HG03139 (cell line): Measurements from ENCODE around the gene TFPI.

Experiments used
- ATAC-seq: cut with Tn5 transposase; IDR thresholded peaks from one replicate; pipeline ENCODE4 v1.9.1; 2021; ENCODE audit not compliant: unreplicated experiment

TFPI gene

GRCh38 chr2:187469538-187469937 lies 84.7 kb downstream of the TFPI start:
- ATAC-seq, result no peak

DNA sequence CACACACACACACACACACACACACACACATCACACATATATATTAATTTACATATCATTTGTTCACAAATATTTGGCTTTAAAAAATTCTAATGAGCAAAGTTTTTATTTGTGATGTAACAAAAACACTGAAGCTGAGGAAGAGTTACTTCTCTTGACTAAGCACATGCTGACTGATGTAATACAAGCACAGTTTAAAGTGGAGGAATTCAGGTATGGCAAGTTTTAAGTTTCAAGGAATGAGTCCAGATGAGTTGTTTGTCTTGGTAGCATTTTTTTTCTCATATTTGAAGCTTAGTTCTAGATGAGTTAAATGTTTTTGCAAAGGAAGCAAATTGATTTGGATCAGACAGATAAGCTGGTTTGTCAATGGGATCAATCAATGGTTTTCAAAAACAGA lies 86.0 kb downstream of the TFPI start:
- no peak for ATAC-seq

DNA sequence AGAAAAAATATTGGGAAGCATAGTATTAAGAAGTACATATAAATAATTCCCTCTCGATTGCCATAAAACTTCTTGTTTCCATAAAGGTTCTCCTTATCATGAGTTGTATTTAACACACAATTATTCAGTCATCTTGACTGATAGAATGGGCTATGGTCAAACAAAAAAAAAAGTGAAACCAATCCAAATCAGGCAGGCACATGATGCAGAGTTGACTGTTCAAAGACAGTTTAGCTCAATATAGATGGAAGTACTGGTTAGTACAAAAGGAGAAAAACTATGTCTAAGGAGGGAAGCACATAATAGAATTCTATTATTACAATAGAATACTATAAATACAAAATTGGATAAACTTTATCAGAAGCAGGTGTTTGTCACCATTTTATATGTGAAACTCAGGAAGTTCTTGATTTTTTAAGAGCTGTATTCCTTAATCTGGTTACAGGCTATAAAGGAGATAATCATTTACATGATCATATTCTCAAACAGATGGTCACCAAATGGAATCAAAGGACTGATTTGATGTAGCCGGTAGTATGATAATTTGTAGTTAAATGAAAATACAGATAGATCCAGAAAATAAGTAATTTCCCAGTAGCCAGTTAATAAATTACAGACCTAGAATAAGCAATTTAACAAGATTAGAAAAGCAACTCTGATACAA lies 88.0 kb downstream of the TFPI start:
- ATAC-seq, result no peak

DNA sequence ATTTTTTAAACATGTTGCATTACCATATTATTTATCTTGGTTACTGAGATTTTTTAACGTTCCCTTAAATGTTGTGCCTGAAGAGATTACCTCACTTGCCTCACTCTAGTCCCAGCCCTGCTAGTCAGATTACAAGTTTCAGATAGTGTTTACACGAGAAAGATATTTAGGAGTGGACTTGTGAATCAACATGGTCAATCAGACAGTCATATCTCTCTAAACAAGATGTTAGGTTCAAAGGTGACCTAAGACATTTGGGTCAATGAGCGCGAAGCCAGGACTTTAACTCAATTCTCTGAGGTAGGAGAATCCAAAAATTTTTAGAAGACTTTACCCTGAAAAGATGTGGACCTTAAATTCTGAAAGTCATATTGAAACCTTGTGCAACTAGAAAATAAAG lies 91.4 kb downstream of the TFPI start:
- no peak for ATAC-seq

GRCh38 chr2:187461294-187462261 lies 92.7 kb downstream of the TFPI start:
- ATAC-seq, result no peak

- no peak for ATAC-seq
These were observed 95.0 kb downstream of the TFPI start for GRCh38 chr2:187459256-187459655.

- ATAC-seq, result no peak
These were observed 101.1 kb downstream of the TFPI start for GRCh38 chr2:187453078-187453641.

DNA sequence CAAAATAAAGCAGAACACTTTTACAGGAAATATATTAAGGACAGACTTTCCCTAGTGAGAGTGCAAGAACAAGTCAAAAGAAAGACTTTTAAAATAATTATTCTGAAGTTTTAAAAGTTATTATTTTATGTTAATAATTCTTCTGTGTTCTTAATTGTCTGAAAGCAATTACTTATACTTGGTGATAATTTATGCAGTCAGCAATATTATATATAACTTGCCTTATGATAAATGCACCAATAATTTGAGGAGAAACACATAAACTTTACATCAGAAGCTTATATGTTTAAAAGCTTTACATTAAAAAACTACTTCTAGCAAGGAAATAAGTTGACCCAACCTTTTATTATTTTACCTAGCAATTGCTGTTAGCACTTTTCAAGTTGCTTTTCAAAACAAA lies 102.7 kb downstream of the TFPI start:
- ATAC-seq, result no peak

DNA sequence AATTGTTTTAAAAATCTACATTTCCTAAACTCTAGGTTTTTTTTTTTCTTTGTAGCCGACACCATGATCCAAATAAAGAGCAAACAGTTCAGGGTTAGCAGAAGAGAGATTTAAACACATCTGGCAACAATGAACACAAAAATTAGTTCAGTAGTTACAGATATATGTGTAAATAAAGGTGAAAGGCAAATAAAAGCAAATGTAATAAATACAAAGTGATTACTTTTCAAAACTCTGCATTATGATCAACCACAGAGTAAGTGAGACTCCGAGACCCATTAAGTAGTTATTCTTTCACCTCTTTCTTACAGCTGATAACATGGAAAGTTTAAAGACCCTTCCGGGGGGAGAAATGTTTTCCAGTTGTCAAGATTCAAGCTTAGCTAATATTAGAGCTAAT lies 106.9 kb downstream of the TFPI start:
- no peak for ATAC-seq

GRCh38 chr2:187446711-187447110 lies 107.5 kb downstream of the TFPI start:
- no peak for ATAC-seq

DNA sequence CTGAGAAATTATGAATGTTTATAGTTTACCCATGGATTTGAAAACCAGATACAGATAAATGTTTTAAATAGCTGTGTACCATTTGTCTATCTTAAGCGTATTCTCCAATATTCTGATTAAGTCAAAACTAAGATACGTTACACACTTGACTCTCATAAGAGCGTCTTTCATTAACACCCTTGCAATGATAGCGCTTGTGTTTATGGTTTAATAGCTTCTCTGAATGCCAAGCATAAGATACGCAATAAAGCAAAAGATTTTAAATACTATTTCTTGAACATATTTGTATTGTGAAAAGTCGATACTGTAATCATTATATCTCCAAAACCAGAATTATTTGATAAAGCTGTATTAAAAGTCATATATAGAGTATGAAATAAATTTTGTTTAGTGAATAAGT lies 109.2 kb downstream of the TFPI start:
- ATAC-seq, result no peak

- ATAC-seq, result no peak
These were observed 111.5 kb downstream of the TFPI start for GRCh38 chr2:187442778-187443177.

DNA sequence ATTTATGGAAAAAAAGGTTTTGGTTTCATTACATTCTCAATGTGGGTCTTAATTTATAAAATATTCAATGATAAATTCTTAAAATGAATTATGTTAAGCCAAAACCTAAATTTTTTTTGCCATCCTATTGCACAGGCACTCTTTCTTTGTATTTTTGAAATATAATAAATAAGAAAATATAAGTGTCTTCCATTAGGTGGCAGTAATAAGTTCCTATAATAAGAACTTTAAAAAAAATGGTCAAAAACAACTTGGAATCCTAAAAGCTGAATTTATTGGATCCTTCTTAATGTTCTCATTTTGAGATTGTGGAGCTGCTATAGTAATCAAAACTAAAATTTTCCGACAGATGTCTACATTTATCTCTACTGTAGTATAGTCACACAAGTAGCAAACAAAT lies 111.9 kb downstream of the TFPI start:
- no peak for ATAC-seq

GRCh38 chr2:187440101-187440675 lies 114.0 kb downstream of the TFPI start:
- ATAC-seq, result no peak

- no peak for ATAC-seq
These were observed 115.8 kb downstream of the TFPI start for GRCh38 chr2:187438455-187438854.

DNA sequence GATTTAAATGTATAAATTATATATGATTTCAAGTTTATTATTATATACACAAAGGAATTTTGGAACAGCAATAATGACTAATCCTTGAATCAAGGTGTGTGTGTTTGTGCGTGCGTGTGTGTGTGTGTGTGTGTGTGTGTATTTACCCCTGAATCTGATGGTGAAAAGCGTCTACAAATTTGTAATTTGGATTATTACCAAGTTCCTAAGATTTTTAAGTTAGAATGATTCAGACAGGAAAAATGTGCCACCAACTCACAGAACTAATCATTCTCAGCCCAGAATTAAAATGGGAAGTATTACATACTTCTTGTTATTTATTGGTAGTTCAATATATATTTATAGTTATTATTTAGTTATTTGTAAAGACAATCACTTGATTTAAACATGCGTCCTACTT lies 118.5 kb downstream of the TFPI start:
- ATAC-seq, result no peak

GRCh38 chr2:187435078-187435477 lies 119.2 kb downstream of the TFPI start:
- ATAC-seq, result no peak

GRCh38 chr2:187434342-187434785 lies 119.9 kb downstream of the TFPI start:
- no peak for ATAC-seq

GRCh38 chr2:187431911-187432310 lies 122.3 kb downstream of the TFPI start:
- ATAC-seq, result no peak

- ATAC-seq, result no peak
These were observed 124.2 kb downstream of the TFPI start for GRCh38 chr2:187429989-187430388.

DNA sequence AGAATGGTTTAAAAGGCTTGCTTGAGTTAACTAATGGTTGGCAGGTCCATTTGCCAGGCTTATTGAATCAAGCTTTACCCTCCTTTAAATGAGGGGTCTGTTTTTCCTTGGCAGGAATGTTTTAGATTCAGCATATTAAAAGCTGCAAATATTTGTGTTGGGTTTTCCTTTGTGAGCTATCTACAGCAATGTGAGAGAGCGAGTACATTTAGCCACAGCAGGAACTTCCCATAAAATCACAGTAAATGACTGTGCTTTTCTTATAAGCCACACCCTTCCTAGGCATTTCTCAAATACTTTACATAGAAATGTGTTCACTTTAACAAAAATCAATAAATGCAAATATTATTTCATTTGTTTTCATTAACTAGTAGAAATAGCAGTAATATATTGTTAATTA lies 130.1 kb downstream of the TFPI start:
- ATAC-seq, result no peak

GRCh38 chr2:187422282-187422681 lies 132.0 kb downstream of the TFPI start:
- no peak for ATAC-seq
